A673 (cell line): ENCODE results near the gene FGF14. TPM values are rescaled to one million over a fixed set of nuclear protein-coding genes. Genes with fewer than 3 reads are reported as not detected.

Source experiments
- BruUV-seq: library from RNA; stranded (reverse); fragments of 400-500 nt; replicated peaks from 2 replicates; lab custom pipeline; 2021; lab: Mats Ljungman, UMichigan
- CTCF ChIA-PET: fragments of 300-600 bp; sonication (Branson Sonifier 250); formaldehyde crosslinking; loops from one replicate; lab custom pipeline; 2022; ENCODE audit warnings: antibody characterized with exemption; lab: Charles Lee
- POLR2A ChIA-PET: fragments of 300-600 bp; sonication (Branson Sonifier 250); formaldehyde crosslinking; loops from one replicate; lab custom pipeline; 2022; ENCODE audit warnings: antibody characterized with exemption; ENCODE audit not compliant: low non-redundant PET; lab: Charles Lee
- DNase-seq: peaks from one replicate; pipeline ENCODE4 v3.0.0-alpha.2; 2015; ENCODE audit warnings: low spot score
- H3K27ac ChIP-seq: fragments of 200-600 bp; sonication (generic); 2 replicates; pipeline ENCODE4 v1.5.1; 2016; ENCODE audit warnings: mixed run types, low read depth, mild to moderate bottlenecking, mixed read lengths, antibody characterized with exemption, low read length; ENCODE audit not compliant: poor library complexity, severe bottlenecking
- H3K27me3 ChIP-seq: fragments of 200-600 bp; sonication (generic); replicated peaks from 2 replicates; pipeline ENCODE4 v1.6.1; 2017; ENCODE audit warnings: mixed run types, low read depth, mild to moderate bottlenecking, mixed read lengths, antibody characterized with exemption, low read length; ENCODE audit not compliant: insufficient read depth, poor library complexity
- H3K36me3 ChIP-seq: fragments of 200-600 bp; sonication (generic); 2 replicates; pipeline ENCODE4 v1.6.1; 2016; ENCODE audit warnings: mixed run types, mild to moderate bottlenecking, mixed read lengths, antibody characterized with exemption, low read length; ENCODE audit not compliant: insufficient read depth, poor library complexity, severe bottlenecking
- H3K4me1 ChIP-seq: fragments of 200-600 bp; sonication (generic); 2 replicates; pipeline ENCODE4 v1.6.1; 2017; ENCODE audit warnings: mixed run types, mild to moderate bottlenecking, mixed read lengths, antibody characterized with exemption, low read length; ENCODE audit not compliant: insufficient read depth, poor library complexity, severe bottlenecking
- H3K4me3 ChIP-seq: fragments of 200-600 bp; sonication (generic); 2 replicates; pipeline ENCODE4 v1.5.1; 2016; ENCODE audit warnings: low read depth, mixed run types, mild to moderate bottlenecking, mixed read lengths, low read length; ENCODE audit not compliant: poor library complexity, severe bottlenecking
- H3K9me3 ChIP-seq: fragments of 200-600 bp; sonication (generic); 2 replicates; pipeline ENCODE4 v1.6.1; 2016; ENCODE audit warnings: mixed run types, low read depth, mild to moderate bottlenecking, mixed read lengths, antibody characterized with exemption, low read length; ENCODE audit not compliant: poor library complexity, severe bottlenecking
- CTCF ChIP-seq: fragments of 300-800, 200-600 bp; sonication (generic); conservative IDR thresholded peaks from 2 replicates; pipeline ENCODE4 v1.5.1; 2017; ENCODE audit warnings: low read depth, mild to moderate bottlenecking, antibody characterized with exemption, low read length, moderate library complexity, mixed read lengths
- EZH2 ChIP-seq: fragments of 200-600 bp; sonication (generic); IDR thresholded peaks from 2 replicates; pipeline ENCODE4 v1.6.1; 2017; ENCODE audit warnings: borderline replicate concordance, low read depth, mild to moderate bottlenecking, mixed read lengths, antibody characterized with exemption, low read length; ENCODE audit not compliant: poor library complexity, severe bottlenecking
- intact Hi-C: fragments of 100-400 bp; cut with micrococcal nuclease; formaldehyde crosslinking; loops from one replicate; pipeline ENCODE4 v1.10.0; 2022; ENCODE audit not compliant: unreplicated experiment
- total RNA-seq: library from RNA; stranded (reverse); gene quantifications from 2 replicates; pipeline ENCODE4 v1.2.3, GENCODE V29; 2021

Gene FGF14
- total RNA-seq, 1 experiment from 2014 or later: 19.7 TPM

GRCh38 chr13:102042746-102043145, 359.1 kb downstream of the FGF14 start:
- peaks cover 5% of the 10 kb centered on the region for H3K4me1 ChIP-seq
- intact Hi-C loops: no loop called here
- POLR2A ChIA-PET: no interaction called here
- no TSS peak for BruUV-seq
- no peaks in the 10 kb centered on the region for H3K36me3 ChIP-seq
- H3K9me3 ChIP-seq: no peaks in the 10 kb centered on the region
- no peaks in the 10 kb centered on the region for H3K27me3 ChIP-seq
- H3K27ac ChIP-seq: no peak overlapping the region
- TF ChIP-seq EZH2 (no peak), CTCF (no peak)
- no peak overlapping the region for H3K4me3 ChIP-seq
- CTCF ChIA-PET: no interaction called here
- no peak for DNase-seq

- Histone ChIP-seq H3K27me3 (no peaks in the 10 kb centered on the region), H3K36me3 (no peaks in the 10 kb centered on the region), H3K9me3 (no peaks in the 10 kb centered on the region), H3K4me1 (peaks cover 5% of the 10 kb centered on the region), H3K27ac (no peak overlapping the region), H3K4me3 (no peak overlapping the region)
- DNase-seq: no peak
- intact Hi-C loops: no loop called here
- TF ChIP-seq CTCF (no peak), EZH2 (no peak)
- BruUV-seq: no TSS peak
- ChIA-PET CTCF (no interaction called here), POLR2A (no interaction called here)
Measured at GRCh38 chr13:102041544-102041943, 360.3 kb downstream of the FGF14 start.

GRCh38 chr13:102040812-102041211, 361.0 kb downstream of the FGF14 start:
- H3K27ac ChIP-seq: no peak overlapping the region
- TF ChIP-seq CTCF: no peak
- no peak for TF ChIP-seq EZH2
- no peak overlapping the region for H3K4me3 ChIP-seq
- POLR2A ChIA-PET: no interaction called here
- no peaks in the 10 kb centered on the region for H3K27me3 ChIP-seq
- intact Hi-C loops: no loop called here
- H3K4me1 ChIP-seq: peaks cover 1% of the 10 kb centered on the region
- no peaks in the 10 kb centered on the region for H3K36me3 ChIP-seq
- no peak for DNase-seq
- no peaks in the 10 kb centered on the region for H3K9me3 ChIP-seq
- BruUV-seq: no TSS peak
- CTCF ChIA-PET: no interaction called here
